ENCODE data around the gene RRAD.

Gene RRAD

DNA sequence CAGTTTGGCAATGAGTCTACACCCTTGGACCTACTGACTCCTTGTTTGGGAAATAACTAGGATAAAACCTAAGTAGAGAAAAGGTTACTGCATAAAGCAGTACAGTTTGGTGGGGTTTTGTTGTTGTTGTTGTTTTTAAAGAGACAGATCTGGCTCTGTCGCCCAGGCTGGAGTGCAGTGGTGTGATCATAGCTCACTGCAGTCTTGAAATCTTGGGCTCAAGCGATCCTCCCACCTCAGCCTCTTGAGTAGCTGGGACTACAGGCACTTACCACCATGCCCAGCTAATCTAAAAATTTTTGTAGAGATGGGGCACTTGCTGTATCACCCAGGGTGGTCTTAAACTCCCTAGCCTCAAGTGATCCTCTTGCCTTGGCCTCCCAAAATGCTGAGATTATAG lies 43.8 kb downstream of the RRAD start:
- DNase-seq (ENCODE audit: low read depth in 1 of 2, low spot score in 1 of 2) = no peak

DNA sequence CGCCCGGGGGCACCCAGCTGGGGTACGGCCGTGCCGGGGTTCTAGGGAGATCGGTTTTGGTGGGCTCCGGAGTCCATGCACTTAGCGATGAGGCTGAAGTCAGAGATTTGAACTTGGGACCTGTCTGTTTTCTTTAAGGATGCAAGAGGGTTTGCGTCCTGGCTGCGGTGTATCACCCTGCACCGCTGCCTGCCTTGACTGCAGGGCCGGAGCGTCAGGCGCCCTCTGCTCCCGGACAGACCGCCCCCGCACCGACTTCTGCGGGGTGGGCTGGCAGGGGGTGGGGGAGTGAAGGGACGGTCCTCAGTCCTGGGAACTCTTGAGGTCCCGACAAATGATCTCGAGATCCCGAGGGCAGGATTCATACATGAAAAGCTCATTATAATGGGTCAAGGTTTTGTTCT lies 44.3 kb downstream of the RRAD start:
- DNase-seq (ENCODE audit: low read depth in 1 of 2, low spot score in 1 of 2) = no peak

DNA sequence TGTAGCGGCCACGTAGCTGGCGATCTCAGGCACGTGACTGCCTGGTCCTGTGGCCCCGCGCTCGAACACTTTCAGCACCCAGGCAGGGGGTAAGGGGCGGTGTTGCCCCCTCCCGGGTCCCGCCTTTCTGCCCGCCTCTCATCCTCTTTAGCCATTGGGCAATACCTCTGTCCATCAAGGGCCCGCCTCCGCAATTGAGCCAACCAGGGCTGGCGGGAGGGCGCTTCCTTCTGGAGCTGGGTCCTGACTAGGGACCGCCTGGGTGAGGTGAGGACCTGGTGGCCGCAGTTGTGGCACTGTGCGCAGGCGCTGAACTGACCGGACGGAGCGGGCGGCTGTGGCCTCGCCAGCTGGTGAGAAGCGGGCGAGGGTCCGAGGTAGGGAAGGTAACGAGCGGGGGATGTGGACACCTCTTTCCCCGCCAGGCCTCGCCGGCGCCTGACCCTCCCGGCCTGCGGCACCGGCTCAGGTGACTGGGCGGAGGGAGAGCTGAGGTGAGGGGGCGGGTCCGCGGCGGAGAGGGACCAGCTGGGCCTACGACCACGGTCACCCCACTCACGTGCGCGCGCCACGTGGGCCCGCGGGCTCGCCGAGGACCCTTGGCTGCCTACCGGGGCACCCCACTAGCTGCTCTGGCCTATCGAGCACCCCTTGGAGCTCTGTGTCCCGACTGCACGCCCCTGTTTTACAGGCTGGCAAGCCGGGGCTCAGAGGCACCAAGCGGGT lies 44.9 kb downstream of the RRAD start, which contains the start of gene PDP2:
TSS of gene PDP2 (plus strand) at position 228 of the 726 bp plus-strand sequence. CDS start 3,770 bp downstream, outside the sequence.
- DNase-seq (ENCODE audit: low read depth in 1 of 2, low spot score in 1 of 2) = peak; percentile 72 to 90

DNA sequence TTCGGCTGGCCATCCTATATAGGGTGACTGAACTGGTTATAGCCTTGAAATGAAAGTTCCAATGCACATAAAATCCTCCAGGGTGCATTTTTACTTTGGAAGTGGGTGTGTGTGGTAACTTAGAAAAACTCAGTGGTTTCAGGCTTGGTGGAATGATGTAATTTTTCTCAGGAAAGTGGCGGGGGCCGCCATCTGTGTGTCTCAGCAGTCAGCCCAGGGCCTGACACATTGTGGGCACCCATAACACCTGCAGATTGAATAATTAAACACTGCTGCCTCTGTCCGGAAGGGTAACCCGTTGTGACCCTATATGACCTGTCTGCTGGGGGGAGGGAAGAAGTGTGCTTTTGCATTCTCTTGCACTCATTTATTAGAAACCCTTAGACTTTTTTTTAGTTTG lies 47.3 kb downstream of the RRAD start:
- DNase-seq (ENCODE audit: low read depth in 1 of 2, low spot score in 1 of 2) = peak; percentile 30 to 54

DNA sequence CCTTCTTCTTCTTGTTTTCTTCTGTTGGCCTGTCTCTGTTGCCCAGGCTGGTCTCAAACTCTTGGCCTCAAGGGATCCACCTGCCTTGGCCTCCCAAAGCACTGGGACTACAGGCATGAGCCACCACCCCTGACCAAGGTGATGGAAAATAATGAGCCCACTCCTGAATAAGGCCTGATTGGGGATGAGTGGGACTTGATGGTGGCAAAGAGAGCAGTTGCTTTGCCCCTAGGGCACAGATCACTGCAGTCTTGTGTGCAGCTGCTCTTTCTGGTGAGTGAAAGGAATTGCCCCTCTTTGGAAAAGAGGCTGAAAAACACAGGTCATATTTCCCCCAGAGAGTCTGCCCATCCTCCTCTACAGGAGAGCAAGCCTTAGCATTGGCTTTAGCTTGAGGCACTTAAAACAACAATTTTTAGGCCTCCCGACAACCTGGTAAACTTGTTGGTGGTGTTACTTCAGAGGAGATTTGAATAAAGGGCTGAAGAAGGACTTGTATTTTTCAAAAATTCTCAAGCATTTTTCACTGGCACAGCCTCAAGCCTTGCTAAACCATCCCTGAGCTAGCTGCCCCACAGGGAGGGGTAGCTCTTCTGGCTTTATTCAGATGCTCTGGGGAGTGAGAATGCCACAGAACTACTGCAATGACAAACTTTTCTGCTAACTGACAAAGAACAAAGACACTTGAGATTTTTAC lies 51.1 kb downstream of the RRAD start:
- DNase-seq (ENCODE audit: low read depth in 1 of 2, low spot score in 1 of 2) = no peak

DNA sequence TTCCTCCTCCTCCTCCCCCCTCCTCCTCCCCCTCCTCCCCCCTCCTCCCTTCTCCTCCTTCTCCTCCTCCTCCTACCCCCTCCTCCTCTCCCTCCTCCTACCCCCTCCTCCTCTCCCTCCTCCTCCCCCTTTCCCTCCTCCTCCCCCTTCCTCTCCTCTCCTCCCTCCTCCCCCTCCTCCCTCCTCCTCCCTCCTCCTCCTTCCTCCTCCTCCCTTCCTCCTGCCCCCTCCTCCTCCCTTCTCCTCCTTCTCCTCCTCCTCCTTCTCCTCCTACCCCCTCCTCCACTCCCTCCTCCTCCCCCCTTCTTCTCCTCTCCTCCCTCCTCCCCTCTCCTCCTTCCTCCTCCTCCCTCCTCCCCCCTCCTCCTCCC lies 51.7 kb downstream of the RRAD start:
- no peak for DNase-seq (ENCODE audit: low read depth in 1 of 2, low spot score in 1 of 2)

DNA sequence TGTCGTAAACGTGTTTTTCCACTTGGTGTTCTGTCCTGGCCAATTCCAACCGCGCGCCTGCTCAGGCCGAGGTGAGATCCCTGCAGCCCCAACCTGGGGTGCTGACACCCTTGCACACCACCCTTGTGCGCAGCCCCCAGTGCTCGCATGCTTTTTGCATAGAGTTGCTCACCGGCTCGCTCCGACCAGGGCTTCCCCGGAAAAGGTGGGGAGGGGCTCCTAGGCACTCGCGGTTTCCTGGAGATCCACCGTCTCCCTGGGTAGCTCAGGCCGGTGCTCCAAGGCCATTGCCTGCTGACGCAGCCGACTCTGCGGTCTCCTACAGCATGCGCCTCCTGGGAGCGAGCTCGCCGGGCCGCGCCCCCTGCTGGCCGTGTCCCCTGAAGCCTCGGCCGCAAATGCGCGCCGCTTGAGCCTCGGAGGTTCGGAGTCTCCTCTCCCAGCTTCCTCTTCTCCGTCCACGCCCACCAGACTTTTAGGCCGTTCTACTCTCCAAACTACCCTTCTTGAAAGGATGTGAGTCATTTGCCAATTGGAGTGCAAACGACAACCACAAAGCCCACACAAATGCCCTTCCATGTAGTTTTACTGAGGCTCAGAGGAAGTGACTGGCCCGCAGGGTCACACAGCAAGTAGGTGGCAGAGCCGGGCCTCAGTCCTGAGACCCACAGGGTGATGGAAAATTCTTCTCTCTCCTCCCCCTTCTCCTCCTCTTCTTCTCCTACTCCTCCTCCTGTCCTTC lies 52.2 kb downstream of the RRAD start:
- peak; percentile 65 to 89 for DNase-seq (ENCODE audit: low read depth in 1 of 2, low spot score in 1 of 2)

DNA sequence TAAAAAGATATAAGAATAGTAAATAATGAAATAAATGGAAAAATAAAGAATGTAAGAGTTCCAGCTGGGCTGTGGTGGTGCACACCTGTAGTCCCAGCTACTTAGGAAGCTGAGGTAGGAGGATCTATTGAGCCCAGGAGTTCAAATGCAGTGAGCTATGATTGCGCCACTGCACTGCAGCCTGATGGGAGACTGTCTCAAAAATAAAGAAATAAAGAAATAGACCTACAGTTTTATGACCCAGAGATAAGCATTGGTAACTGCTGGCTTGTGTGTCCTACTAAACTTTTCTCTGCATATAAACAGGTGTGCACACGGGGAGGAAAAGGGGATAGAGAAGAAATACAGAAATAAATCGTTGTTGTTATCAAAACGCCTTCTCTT lies 52.8 kb downstream of the RRAD start:
- no peak for DNase-seq (ENCODE audit: low read depth in 1 of 2, low spot score in 1 of 2)

DNA sequence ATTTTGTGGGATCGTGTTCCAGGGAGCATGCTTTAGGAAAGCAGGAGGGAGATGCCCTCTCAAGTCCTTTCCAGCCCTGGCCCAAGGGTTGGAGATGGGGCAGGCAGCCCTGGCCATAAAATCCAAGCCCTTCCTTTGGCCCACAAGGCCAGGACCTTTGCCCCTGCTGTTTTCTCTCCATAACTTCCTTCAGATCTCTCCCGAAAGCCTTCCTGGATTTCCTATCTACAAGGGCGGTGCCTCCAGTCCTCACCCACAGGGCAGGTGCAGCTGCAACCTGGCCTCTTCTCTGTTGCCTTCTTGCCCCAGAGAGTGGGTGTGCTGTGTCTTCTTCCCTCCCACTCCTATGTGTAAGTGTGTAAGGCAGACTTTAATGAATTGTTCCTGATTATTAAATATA lies 53.5 kb downstream of the RRAD start:
- no peak for DNase-seq (ENCODE audit: low read depth in 1 of 2, low spot score in 1 of 2)
